K562 (cell line): ENCODE results near the gene CCDC138. TPM values are rescaled to one million over a fixed set of nuclear protein-coding genes. Genes with fewer than 3 reads are reported as not detected.
A peak's percentile ranks its signal among the peaks of the same experiment; 100 is the strongest.

Experiments used
- ATAC-seq: fragments of 200-7000 bp; cut with Tn5 transposase; 3 replicates; pipeline ENCODE4 v1.9.1; 2020; ENCODE audit warnings: moderate library complexity
- BruUV-seq: library from RNA; stranded (reverse); fragments of 400-500 nt; replicated peaks from 2 replicates; lab custom pipeline; 2021; lab: Mats Ljungman, UMichigan
- CTCF ChIA-PET: fragments of 300-600 bp; formaldehyde crosslinking; extraction: SDS; loops from one replicate; lab custom pipeline; 2021; ENCODE audit warnings: low intra/inter-chr PET ratio; lab: Yijun Ruan, JAX
- POLR2A ChIA-PET: fragments of 300-600, 350-650 bp; sonication (Branson Sonifier 250); formaldehyde crosslinking; extraction: SDS; loops from one replicate; lab custom pipeline; 2021; ENCODE audit warnings: antibody characterized with exemption, inconsistent platforms; lab: Yijun Ruan, JAX
- DNase-seq, 4 experiments: peaks; one replicate each; pipeline versions ENCODE4 v3.0.0 to v3.0.0-alpha.2; 2011 to 2018; ENCODE audit warnings: low spot score in 3 of 4, mixed read lengths in 3 of 4; ENCODE audit errors: extremely low read depth in 1 of 4
- FAIRE-seq: peaks from 2 replicates; lab custom pipeline; 2011; peaks lifted over from hg19 to GRCh38; lab: Jason Lieb, UNC
- H2AFZ ChIP-seq: 2 replicates; pipeline ENCODE4 v1.6.0; 2011; ENCODE audit warnings: low read depth, low read length, control low read depth, inconsistent platforms
- H3K27ac ChIP-seq: fragments of 200-600 bp; 3 replicates; pipeline ENCODE4 v1.8.0; 2011; ENCODE audit warnings: low read depth, mild to moderate bottlenecking, control low read depth, inconsistent platforms, low read length, moderate library complexity, mixed read lengths; ENCODE audit errors: extremely low read depth
- H3K27me3 ChIP-seq, 2 experiments: fragments of 300-600 bp in 1 of 2; 2 replicates in 1 of 2; 3 replicates in 1 of 2; pipeline versions ENCODE4 v1.6.0 to v1.8.0; 2011; ENCODE audit warnings: inconsistent platforms in 2 of 2, low read length in 2 of 2, mild to moderate bottlenecking in 1 of 2, mixed read lengths in 1 of 2, moderate library complexity in 1 of 2; ENCODE audit not compliant: control insufficient read depth in 2 of 2, insufficient read depth in 2 of 2
- H3K36me3 ChIP-seq: fragments of 300-600 bp; 3 replicates; pipeline ENCODE4 v1.8.0; 2011; ENCODE audit warnings: mild to moderate bottlenecking, low read length, inconsistent platforms; ENCODE audit not compliant: control insufficient read depth, insufficient read depth
- H3K4me1 ChIP-seq, 2 experiments: fragments of 200-600 bp in 1 of 2; replicated peaks in 1 of 2; 2 replicates in 1 of 2; 3 replicates in 1 of 2; pipeline versions ENCODE4 v1.5.1 to v1.8.0; 2011; ENCODE audit warnings: inconsistent platforms in 2 of 2, low read length in 2 of 2, mild to moderate bottlenecking in 1 of 2, mixed read lengths in 1 of 2, moderate library complexity in 1 of 2; ENCODE audit not compliant: control insufficient read depth in 2 of 2, insufficient read depth in 2 of 2
- H3K4me2 ChIP-seq: 2 replicates; pipeline ENCODE4 v1.6.1; 2011; ENCODE audit warnings: low read length, control low read depth, inconsistent platforms, mixed read lengths; ENCODE audit not compliant: insufficient read depth
- H3K4me3 ChIP-seq: fragments of 200-600 bp; sonication (generic), shearing (Covaris generic); 2 replicates; pipeline ENCODE4 v1.5.1; 2016; ENCODE audit warnings: control low read depth, inconsistent platforms
- H3K79me2 ChIP-seq: fragments of 200-600 bp; 3 replicates; pipeline ENCODE4 v1.8.0; 2011; ENCODE audit warnings: low read length, inconsistent platforms; ENCODE audit not compliant: control insufficient read depth, insufficient read depth
- H3K9ac ChIP-seq, 2 experiments: 2 replicates each; pipeline versions ENCODE4 v1.6.0 to v1.6.1; 2011; ENCODE audit warnings: low read depth in 2 of 2, low read length in 2 of 2, control low read depth in 1 of 2, inconsistent platforms in 1 of 2, mild to moderate bottlenecking in 1 of 2, mixed read lengths in 1 of 2; ENCODE audit not compliant: insufficient read depth in 1 of 2
- H3K9me1 ChIP-seq: one replicate; pipeline ENCODE4 v1.6.0; 2011; ENCODE audit warnings: inconsistent platforms, mild to moderate bottlenecking, low read length, moderate library complexity; ENCODE audit not compliant: control insufficient read depth, insufficient read depth
- H3K9me3 ChIP-seq: replicated peaks from 2 replicates; pipeline ENCODE4 v1.5.1; 2011; ENCODE audit warnings: low read depth, low read length, inconsistent platforms; ENCODE audit not compliant: control insufficient read depth, insufficient read depth
- H4K20me1 ChIP-seq: replicated peaks from 2 replicates; pipeline ENCODE4 v1.6.1; 2011; ENCODE audit warnings: low read length, inconsistent platforms, mixed read lengths; ENCODE audit not compliant: control insufficient read depth, insufficient read depth
- BHLHE40 ChIP-seq: IDR thresholded peaks from 2 replicates; pipeline ENCODE4 v1.6.1; 2011; ENCODE audit warnings: low read length, improper control_type of control experiment
- FOXJ2 ChIP-seq: fragments of 200-800 bp; sonication (Bioruptor generic); IDR thresholded peaks from 2 replicates; pipeline ENCODE4 v1.6.1; 2016; ENCODE audit warnings: missing genetic modification characterization, missing compliant biosample characterization
- FUS ChIP-seq: fragments of 200-400 bp; formaldehyde crosslinking; optimal IDR thresholded peaks from 2 replicates; pipeline ENCODE3; 2017; ENCODE audit warnings: low read depth, low read length
- PURB ChIP-seq: sonication (generic); formaldehyde crosslinking; IDR thresholded peaks from 2 replicates; pipeline ENCODE4 v1.9.0; 2021; ENCODE audit warnings: low read depth, mild to moderate bottlenecking, missing genetic modification reagents
- STAT5A ChIP-seq: IDR thresholded peaks from 2 replicates; pipeline ENCODE4 v1.6.1; 2012; ENCODE audit warnings: low read length, inconsistent platforms, borderline replicate concordance
- TRIM24 ChIP-seq, 2 experiments: fragments of 450-650 bp; IDR thresholded peaks; 2 replicates each; pipeline ENCODE4 v1.6.1; 2016
- USF1 ChIP-seq: sonication (generic); formaldehyde crosslinking; IDR thresholded peaks from 2 replicates; pipeline ENCODE4 v1.9.0; 2022; ENCODE audit warnings: mild to moderate bottlenecking, missing genetic modification reagents
- WGBS: fragments of 100-300 bp; shearing (Covaris generic); methylation state at CpG from one replicate; pipeline ENCODE4 v1.1.6; 2016; ENCODE audit warnings: low coverage, mixed read lengths; ENCODE audit not compliant: insufficient coverage; ENCODE audit errors: missing lambda C conversion rate; 5-methylcytosine and 5-hydroxymethylcytosine counted together
- in situ Hi-C: fragments of 300-500 bp; cut with MboI; formaldehyde crosslinking; loops from 4 replicates; pipeline ENCODE4 v1.15.0; 2018; ENCODE audit warnings: inconsistent platforms, mixed read lengths
- intact Hi-C: fragments of 100-400 bp; cut with micrococcal nuclease; formaldehyde crosslinking; loops from 2 replicates; pipeline ENCODE4 v1.14.2; 2022
- polyA plus RNA-seq, 8 experiments: library from polyadenylated mRNA; depleted of rRNA in 4 of 8; stranded (reverse) in 5 of 8; unstranded in 3 of 8; fragments of >200 nt; fragmentation: Nextera tagmentation in 2 of 8; fragmentation: Illumina TruSeq in 1 of 8; extraction: Ambion mirVana in 2 of 8; extraction: Trizol in 1 of 8; gene quantifications; 2 replicates each; pipeline versions ENCODE4 v1.2.1 to v1.2.3, GENCODE V29; 2011 to 2014; ENCODE audit warnings: inconsistent platforms in 1 of 8, missing spikeins in 1 of 8
- total RNA-seq, 7 experiments: library from RNA; depleted of rRNA in 6 of 7; stranded (reverse); fragments of >200 nt in 6 of 7; fragmentation: Illumina TruSeq in 2 of 7; extraction: Trizol in 2 of 7; gene quantifications; 2 replicates each; pipeline versions ENCODE4 v1.2.1 to v1.2.3, GENCODE V29; 2011 to 2021; ENCODE audit warnings: low replicate concordance in 1 of 7

CCDC138 gene
- total and polyA plus RNA-seq, 9 of the 15 experiments (the other 6 are each of a cell fraction or from before 2014, with no cell fraction given): 17.5 to 44.6 (median 26.7) TPM

- DNase-seq (no peak), ATAC-seq (no peak), FAIRE-seq (no peak)
- H3K9ac ChIP-seq: no peak overlapping the region
- BruUV-seq: no TSS peak
- H3K4me2 ChIP-seq: no peak overlapping the region
- WGBS: 2% methylated on average over 15 of the region's 19 CpGs
- intact Hi-C loops: no loop called here
- peak; percentile 45; the same call in 1 of the 2 replicates for TF ChIP-seq BHLHE40
- TF ChIP-seq FOXJ2 (tag): no peak
- TF ChIP-seq USF1 (CRISPR knock-in tag): no peak
- TF ChIP-seq FUS: no peak
- no peak for TF ChIP-seq TRIM24 (IDR thresholded peaks at IDR 0.05)
- TF ChIP-seq PURB (CRISPR knock-in tag): no peak
- no peak for TF ChIP-seq STAT5A
- H3K27ac ChIP-seq: no peak overlapping the region
- 0 out of 2 replicates have a peak, but pooled peaks cover 3% of the 10 kb centered on the region for H4K20me1 ChIP-seq
- H3K79me2 ChIP-seq: no peaks in the 10 kb centered on the region
- no peak overlapping the region for H2AFZ ChIP-seq
- H3K27me3 ChIP-seq: peaks cover 39 to 89% of the 10 kb centered on the region in 2 experiments
- no peaks in the 10 kb centered on the region for H3K9me3 ChIP-seq
- ChIA-PET POLR2A (interaction anchor here (0.6 kb wide), 1 partner anchor 10 kb away, joined by 3 read pairs; no protein-coding TSS in a partner anchor), CTCF (no interaction called here)
- H3K9me1 ChIP-seq: no peaks in the 10 kb centered on the region
- no peaks in the 10 kb centered on the region for H3K36me3 ChIP-seq
- no peaks in the 10 kb centered on the region for H3K4me1 ChIP-seq
- in situ Hi-C loops: no loop called here
- no peak overlapping the region for H3K4me3 ChIP-seq
These were observed 133.2 kb downstream of the CCDC138 start for GRCh38 chr2:108919571-108920373.
